LNCaP clone FGC (cell line): ENCODE data around the gene CD200.

Experiments
- DNase-seq: peaks from one replicate; pipeline ENCODE4 v3.0.0-alpha.2; 2011; ENCODE audit warnings: low read depth
- H3K4me3 ChIP-seq: 2 replicates; pipeline ENCODE4 v1.5.1; 2011; ENCODE audit warnings: mild to moderate bottlenecking, low read depth, low read length, control low read depth
- CTCF ChIP-seq: IDR thresholded peaks from 2 replicates; pipeline ENCODE4 v1.5.1; 2012; ENCODE audit warnings: mild to moderate bottlenecking; ENCODE audit not compliant: control insufficient read depth, insufficient read depth; ENCODE audit errors: extremely low read depth

Gene CD200

GRCh38 chr3:112355307-112355687 is 22.3 kb downstream of the CD200 start:
- DNase-seq = no peak
- TF ChIP-seq CTCF = no peak

GRCh38 chr3:112357930-112358780 is 25.2 kb downstream of the CD200 start:
- TF ChIP-seq CTCF = no peak
- H3K4me3 ChIP-seq = no peak overlapping the region
- no peak for DNase-seq

More at GRCh38 chr3:112355307-112355687, 22.3 kb downstream of the CD200 start:
- no peak overlapping the region for H3K4me3 ChIP-seq

- no peak overlapping the region for H3K4me3 ChIP-seq
- DNase-seq = peak; percentile 69
- no peak for TF ChIP-seq CTCF
Observed at GRCh38 chr3:112360561-112360960, 27.6 kb downstream of the CD200 start.

GRCh38 chr3:112362221-112362620 is 29.3 kb downstream of the CD200 start:
- H3K4me3 ChIP-seq = no peak overlapping the region
- no peak for TF ChIP-seq CTCF

GRCh38 chr3:112364291-112364690 is 31.3 kb downstream of the CD200 start:
- no peak for TF ChIP-seq CTCF

More at GRCh38 chr3:112362221-112362620, 29.3 kb downstream of the CD200 start:
- DNase-seq = no peak

GRCh38 chr3:112365035-112365434 is 32.1 kb downstream of the CD200 start:
- H3K4me3 ChIP-seq = no peak overlapping the region
- DNase-seq = no peak
- no peak for TF ChIP-seq CTCF

More at GRCh38 chr3:112364291-112364690, 31.3 kb downstream of the CD200 start:
- no peak for DNase-seq
- H3K4me3 ChIP-seq = no peak overlapping the region
